GM12864 (cell line): ENCODE measurements around the gene CRYAA.
"Not testable (repeated sequence)": the region's sequence is repeated elsewhere in the genome, so short reads cannot be mapped to it uniquely, and the experiment has no call there.

Source experiments
- DNase-seq: peaks from one replicate; pipeline ENCODE4 v3.0.0-alpha.2; 2011; ENCODE audit warnings: low read depth
- H3K4me3 ChIP-seq: 2 replicates; pipeline ENCODE4 v1.5.1; 2011; ENCODE audit warnings: mild to moderate bottlenecking, low read depth, low read length, control low read depth

Gene CRYAA, protein sequence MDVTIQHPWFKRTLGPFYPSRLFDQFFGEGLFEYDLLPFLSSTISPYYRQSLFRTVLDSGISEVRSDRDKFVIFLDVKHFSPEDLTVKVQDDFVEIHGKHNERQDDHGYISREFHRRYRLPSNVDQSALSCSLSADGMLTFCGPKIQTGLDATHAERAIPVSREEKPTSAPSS

DNA sequence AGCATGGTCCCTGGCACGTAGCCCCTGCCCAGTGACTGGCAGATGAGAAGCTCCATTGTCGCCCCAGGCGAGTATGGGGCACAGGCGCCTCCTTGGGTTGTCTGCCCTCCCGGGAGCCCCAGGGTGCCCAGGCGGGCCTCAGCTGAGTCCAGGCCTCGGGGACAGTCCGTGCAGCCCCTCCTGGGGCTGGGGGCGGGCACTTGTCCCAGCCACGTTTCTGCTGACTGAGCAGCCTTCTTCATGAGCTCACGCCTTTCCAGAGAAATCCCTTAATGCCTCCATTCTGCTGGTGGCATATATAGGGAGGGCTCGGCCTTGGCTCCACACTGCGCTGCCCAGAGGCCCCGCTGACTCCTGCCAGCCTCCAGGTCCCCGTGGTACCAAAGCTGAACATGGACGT, at the start of gene CRYAA:
Gene CRYAA, plus strand, starts transcription at position 301 of the 400 bp plus-strand sequence. Its CDS starts 92 bp downstream, at position 393.
- not testable (repeated sequence) for DNase-seq, H3K4me3 ChIP-seq

DNA sequence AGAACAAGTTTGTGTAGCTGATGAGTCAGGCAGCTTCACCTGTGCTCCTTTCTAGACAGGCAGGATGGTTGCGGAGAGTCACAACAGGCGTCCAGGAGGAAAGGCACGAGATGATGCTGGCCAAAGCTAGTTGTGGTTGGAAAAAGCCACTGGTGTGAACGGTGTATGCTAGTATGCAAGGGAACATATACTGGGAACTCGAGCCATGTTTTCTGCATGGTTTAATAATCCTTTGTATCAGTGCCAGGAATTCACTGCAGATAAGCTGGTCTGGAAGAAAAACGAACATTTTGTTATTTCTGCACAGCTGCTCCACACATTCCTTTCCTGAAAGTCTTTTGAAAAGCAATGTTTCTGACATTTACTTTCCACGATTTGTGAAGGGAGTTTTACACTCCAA, 38.7 kb upstream of the CRYAA start:
- H3K4me3 ChIP-seq, DNase-seq: not testable (repeated sequence)

DNA sequence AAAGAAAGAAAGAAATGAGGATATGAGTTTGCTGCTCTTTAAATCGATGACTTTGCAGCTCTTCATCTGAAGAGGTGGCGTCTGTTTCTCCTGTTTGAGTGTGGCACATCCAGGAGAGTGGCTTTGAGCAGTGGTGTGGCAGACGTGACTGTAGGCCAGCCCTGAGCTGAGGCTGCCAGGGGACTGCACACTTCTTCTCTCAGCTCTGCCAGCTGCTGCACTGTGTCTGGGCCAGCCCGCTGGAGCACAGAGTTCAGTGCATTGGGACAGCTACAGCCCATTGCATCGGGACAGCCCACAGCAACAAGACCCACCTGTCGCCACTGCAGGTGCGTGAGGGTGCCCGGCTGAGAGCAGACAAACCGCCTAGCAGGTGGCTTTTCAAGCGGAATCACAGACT, 34.3 kb upstream of the CRYAA start:
- not testable (repeated sequence) for H3K4me3 ChIP-seq, DNase-seq

DNA sequence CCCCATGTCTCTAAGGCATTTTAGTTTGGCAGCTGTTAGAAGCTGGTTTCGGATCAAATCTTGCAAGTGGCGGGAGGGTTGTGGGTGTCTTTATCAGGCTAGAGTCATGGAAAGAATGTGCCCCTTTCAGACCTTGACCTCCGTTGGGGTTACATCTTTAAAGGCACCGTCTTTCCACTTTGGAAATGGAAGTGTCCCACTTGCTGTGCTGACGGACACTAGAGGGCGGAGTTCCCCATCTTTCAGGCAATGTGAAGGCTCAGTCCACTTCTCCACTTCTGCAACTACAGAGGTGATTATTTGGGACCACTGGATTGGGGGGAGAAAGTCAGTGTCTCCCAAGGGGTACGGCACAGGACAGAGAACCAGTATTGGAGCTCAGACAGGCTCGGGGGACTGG, 29.9 kb upstream of the CRYAA start:
- DNase-seq, H3K4me3 ChIP-seq: not testable (repeated sequence)

DNA sequence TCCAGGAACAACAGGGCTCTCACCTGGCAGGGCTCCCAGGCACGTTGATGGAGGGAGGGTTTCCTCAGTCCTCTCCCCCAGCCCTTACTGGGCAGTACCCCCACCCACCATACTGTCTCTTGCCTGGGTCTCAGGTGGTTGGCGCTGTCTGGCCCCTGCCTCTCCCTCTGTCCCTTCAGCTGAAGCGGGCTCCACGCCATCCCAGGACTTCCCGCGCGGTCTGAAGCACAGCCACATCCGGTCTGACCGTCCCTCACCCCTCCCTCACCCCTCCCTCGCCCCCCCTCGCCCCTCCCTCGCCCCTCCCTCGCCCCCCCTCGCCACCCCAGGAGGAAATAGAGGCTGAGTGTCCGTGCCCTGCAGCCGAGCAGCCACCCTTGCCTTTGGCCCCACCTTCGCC, 27.4 kb upstream of the CRYAA start:
- not testable (repeated sequence) for H3K4me3 ChIP-seq, DNase-seq

DNA sequence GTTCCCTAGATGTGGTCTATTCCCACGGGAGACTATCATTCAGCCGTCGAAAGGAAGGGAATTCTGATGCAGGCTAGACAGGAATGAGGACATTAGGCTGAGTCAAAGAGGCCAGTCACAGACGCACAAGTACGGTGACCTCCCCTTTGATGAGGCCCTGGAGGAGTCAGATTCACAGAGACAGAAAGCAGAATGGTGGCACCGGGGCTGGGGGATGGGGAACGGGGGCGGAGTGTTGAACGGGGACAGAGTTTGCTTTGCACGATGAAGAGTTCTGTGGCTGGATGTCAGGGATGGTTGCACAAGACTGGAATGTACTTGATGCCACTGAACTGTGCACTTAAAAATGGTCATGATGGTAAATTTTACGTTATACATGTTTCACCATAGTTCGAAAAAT, 22.2 kb upstream of the CRYAA start:
- H3K4me3 ChIP-seq, DNase-seq: not testable (repeated sequence)

DNA sequence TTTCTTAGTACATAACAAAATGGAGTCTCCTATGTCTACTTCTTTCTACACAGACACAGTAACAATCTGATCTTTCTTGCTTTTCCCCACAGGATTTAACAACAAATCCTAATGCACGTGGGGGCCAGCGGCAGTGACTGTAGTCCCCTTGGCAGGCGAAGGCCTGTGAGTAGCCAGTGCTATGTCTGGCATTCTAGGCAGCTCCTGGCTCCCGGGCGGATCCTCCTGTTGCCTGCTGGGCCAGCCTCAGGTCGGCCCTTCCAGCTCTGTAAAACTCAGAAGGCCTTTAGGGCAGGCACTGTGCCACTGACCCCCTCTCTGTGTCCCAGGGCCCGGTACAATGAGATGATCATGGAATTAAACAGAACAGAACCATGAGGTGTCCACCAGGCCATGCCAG, 20.8 kb upstream of the CRYAA start:
- not testable (repeated sequence) for H3K4me3 ChIP-seq, DNase-seq

DNA sequence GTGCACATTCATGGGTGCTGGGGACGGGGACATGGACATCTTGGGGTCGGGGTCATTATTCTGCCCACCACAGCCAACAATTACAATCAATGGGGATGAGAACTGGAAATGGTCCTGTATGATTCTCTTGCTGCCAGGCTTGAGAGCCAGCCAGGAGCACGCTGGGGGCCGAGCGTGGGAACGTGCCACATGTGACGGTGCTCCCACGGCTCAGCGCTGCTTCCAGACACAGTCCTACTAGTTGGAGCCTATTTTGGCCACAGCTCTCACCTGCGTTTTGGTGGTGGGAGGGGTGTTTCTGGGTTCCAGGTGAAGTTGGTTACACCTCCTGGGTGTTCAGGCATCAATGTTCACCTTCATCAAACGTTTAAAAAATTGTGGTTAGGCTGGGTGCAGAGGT, 19.5 kb upstream of the CRYAA start:
- H3K4me3 ChIP-seq, DNase-seq: not testable (repeated sequence)

DNA sequence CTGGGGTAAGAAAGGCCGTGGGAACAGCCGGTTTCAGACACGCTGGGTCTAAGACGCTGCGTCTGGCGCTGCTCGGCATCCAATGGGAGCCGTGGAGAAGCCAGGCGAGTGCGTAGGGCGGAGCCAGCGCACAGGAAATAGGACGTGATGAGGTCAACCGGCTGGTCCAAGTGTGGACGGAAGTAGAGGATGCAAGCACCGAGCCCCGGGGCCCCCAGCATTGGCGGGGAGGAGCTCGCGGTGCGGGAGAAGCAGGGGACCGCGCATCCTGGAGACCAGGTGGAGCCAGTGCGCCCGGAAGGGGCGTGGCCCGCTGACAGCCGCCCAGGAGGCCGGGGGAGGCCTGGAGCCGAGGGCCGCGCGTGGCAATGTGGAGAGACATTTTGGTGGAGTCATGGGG, 15.2 kb upstream of the CRYAA start:
- DNase-seq, H3K4me3 ChIP-seq: not testable (repeated sequence)

DNA sequence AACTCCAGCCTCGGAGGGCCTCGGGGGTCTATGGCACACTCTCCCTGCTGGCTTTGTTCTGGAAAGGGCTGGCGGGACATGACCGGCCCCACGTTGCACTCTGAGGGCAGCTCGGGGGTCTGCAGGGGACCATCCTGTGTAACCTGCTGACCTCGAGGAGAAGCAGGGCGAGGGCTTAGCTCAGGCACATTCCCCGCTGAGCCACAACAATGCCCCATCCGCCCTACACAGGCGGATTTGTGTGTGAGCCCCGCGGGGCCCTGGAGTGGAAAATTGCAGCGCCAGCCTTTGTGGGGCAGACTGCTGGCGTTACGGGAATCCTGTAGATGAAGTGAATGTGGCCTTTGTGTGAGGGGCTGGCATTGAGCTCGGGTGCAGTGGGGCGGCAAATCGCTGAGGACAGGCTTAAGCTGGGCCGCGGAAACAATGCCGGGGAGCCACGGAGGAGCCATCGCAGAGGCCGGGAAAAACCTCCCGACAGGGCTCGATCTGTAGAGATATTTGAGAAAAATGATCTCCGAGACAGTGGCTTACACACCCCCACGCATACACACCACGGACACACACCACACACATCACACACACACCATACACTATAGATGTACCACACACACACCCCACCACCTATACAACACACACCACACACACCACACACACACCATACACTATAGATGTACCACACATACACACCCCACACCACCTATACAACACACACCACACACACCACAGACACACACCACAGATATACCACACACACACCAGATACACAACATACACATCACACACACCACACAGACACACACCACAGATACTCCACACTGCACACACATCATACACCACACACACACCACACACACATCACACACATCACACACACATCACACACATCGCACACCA, 9.3 kb upstream of the CRYAA start:
- not testable (repeated sequence) for DNase-seq, H3K4me3 ChIP-seq

DNA sequence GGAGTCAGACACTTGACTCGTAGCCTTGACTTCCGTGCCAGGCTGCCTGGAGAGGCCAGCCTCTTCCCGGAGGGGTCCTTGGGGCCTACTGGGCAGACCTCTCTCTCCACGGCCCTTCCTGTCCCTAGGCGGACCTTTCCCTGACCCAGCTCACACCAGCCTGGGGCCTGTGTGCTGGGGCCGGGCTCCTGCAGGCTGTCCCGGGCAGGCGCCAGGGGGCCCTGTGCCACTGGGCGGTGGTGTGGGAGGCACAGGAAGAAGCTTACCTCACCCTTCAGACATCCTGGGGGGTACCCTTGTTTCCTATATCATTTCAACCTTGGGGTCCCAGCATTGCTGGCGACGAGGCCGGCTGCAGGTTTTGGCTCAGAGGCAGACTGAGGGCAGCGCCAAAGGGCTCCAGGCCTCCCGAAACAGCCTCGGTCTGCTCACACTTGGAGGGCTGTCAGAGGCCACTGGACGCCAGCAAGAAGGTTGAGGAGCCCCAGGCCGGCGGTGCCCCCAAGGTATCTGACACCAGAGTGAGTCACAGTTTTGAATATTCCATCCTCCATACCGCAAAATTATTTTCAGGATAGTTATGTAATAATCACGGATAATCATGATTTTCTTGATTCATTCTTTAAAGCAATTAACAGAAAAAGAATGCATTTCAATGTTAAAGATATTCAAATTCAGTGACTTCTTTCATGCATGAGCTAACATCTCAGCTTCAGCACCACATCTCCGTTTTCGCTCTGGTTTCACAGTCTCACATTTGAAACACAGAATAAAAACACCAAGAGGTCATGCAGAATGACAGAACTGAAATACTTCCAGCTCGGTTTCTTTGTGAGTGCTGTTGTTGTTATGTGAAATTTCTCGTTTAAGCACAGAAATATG, 6.7 kb upstream of the CRYAA start:
- H3K4me3 ChIP-seq, DNase-seq: not testable (repeated sequence)

DNA sequence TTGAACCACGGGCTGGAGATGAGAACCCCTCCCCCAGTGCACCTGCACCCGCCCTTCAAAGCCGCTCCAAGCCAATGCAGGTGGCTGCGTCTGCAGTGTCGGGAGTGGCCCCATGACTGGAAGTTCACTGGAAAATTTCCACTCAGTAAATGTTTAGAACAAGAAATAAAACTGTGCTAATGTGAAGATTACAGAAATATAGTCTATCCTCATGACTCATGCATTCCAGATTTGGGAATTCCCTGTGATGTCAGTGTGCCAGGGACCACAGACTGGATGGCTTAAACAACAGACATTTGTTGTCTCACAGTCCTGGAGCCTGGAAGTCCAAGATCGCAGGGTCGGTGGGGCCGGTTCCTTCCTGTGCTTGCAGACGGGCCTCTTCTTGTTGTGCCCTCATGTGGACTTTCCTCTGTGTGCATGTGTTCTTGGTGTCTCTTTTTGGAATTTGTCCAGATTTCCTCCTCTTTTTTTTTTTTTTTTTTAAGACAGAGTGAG, 6.1 kb upstream of the CRYAA start:
- DNase-seq, H3K4me3 ChIP-seq: not testable (repeated sequence)

DNA sequence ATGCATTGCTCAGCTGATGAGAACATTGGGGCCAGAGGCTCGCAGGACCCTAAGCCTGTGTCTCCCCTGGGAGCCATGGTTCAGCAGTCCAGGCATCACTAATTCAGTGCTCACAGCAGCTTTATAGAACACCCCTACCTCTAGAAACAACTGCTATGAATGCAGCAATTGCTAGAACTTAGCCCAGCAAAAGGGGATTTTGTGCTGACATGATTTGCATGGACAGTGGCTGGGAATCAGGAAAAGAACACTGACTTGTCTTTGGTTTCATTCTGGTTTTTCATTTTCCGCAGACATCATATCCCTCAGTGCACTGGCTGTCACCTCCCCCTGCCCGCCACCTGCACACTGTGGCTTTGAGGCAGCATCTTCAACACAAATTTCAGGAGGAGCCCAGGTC, 4.0 kb upstream of the CRYAA start:
- not testable (repeated sequence) for H3K4me3 ChIP-seq, DNase-seq

DNA sequence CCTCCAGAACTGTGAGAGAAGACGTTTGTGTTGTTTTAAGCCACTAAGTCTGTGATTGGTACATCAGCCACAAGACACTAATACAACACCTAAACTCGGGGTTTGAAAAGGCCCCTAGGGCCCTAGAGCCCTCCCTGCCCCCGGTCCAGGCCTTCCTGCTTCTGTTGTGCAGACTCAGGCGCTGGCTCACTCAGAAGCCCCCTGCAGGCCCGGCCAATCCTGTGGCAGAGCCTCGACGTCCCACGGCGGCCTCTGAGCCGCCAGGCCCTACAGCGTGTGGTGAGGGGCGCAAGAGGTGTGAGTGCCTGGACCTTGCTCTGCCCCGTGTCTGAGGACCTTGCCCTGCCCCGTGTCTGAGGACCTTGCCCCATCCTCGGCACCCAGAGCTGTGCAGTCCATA, 3.1 kb upstream of the CRYAA start:
- DNase-seq, H3K4me3 ChIP-seq: not testable (repeated sequence)

DNA sequence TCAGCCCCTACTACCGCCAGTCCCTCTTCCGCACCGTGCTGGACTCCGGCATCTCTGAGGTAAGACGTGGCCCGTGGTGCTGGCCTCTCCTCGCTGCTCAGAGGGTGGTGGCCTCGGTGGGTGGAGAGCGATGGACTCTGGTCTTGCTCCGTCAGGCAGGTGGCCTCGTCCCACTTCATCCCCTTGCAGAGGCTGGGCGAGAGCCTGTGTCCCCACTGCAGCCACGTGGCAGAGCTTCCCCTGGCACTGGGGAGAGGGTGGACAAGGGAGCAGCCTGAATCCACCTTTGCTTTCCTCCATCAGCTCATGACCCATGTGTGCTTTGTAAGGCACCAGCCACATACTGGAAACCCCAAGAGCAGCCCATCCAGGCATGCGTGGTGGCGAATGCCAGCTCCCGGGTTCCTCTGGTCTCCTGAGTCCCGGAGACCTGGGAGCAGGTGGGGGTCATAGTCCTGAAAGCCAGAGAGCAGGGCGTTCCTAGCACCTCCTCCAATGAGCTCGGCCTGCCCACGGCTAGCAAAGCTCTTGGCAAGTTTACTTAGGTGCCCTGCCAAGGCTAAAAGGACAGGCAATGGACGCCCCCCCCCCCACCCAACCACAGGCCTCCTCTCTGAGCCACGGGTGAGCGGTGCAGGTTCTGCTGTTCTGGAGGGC, 550 bp downstream of the CRYAA start:
- not testable (repeated sequence) for DNase-seq

DNA sequence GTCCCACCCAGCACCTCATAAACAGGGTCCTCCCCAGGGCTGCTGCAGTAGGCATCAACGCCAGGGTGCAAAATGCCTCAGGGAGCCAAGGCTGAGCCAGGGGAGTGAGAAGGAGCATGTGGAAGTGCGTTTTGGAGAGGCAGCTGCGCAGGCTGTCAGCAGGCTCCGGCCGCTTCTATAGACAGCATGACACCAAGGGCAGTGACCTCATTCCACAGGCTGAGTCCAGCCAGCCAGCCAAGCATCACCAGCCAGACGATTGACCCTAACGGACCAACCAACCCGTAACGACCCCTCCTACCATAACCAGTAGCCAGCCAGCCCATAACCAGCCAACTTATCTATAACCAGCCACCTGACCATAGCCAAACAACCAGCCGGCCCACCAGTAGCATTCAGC, 1.1 kb downstream of the CRYAA start:
- not testable (repeated sequence) for DNase-seq

More for the DNA sequence above, 550 bp downstream of the CRYAA start:
- H3K4me3 ChIP-seq, result not testable (repeated sequence)

DNA sequence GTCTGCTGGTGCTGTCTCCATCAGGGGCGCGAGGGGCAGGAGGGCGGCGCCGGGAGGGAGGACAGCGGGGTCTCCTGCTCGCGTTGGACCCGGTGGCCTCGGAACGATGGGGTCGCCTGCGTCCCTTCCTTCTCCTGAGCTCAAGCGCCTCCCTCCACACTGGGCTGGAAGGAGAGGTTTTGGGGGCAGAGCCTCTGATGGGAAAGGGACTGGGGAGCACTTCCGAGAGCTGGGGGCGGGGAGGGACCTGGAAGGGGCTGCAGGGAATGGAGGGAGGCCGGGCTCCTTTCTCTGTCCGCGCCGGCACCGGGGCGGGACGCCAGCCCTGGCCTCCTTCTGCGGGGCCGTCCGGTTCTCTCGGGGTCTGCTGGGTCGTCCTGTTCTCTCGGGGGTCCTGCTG, 4.0 kb downstream of the CRYAA start:
- H3K4me3 ChIP-seq, result not testable (repeated sequence)

More for the DNA sequence above, 1.1 kb downstream of the CRYAA start:
- not testable (repeated sequence) for H3K4me3 ChIP-seq

DNA sequence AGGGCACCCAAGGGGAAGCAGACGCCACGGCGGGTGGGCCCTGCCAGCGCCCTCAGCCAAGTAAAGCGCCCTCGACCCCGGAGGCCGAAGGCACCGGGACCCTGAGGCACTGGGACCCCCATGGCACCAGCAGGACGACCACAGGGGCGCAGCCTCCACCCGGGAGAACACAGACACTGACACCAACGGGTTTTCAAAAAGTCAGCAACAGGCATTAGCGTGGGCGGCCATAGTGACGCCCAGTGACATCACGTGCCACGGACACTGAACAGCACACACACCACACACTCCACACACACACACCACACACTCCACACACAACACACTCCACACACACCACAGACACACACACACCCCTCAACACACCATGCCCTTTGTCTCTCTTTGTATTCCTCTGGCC, 4.6 kb downstream of the CRYAA start:
- DNase-seq, result not testable (repeated sequence)

More for the DNA sequence above, 4.0 kb downstream of the CRYAA start:
- not testable (repeated sequence) for DNase-seq

DNA sequence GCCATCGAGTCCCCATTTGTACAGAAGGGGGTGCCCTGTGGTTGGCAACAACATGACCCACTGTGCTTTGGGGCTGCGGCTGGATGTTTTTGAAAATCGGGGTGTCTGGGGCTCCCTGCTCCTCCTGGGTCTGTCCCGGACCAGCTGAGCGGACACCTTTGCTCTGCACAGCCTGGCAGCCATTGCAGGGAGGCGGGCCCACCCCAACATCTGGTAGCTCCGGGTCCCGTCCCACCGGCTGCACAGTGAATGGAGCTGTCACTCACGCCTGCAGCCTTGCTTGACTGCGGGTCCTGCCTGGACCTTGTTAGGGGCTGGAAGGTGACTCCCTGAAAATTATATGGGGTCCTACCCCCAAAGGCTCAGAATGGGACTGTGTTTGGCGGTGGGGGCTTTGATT, 5.1 kb downstream of the CRYAA start:
- not testable (repeated sequence) for H3K4me3 ChIP-seq, DNase-seq

More for the DNA sequence above, 4.6 kb downstream of the CRYAA start:
- not testable (repeated sequence) for H3K4me3 ChIP-seq
